ENCODE data around the gene DMXL1.

The DMXL1 gene

DNA sequence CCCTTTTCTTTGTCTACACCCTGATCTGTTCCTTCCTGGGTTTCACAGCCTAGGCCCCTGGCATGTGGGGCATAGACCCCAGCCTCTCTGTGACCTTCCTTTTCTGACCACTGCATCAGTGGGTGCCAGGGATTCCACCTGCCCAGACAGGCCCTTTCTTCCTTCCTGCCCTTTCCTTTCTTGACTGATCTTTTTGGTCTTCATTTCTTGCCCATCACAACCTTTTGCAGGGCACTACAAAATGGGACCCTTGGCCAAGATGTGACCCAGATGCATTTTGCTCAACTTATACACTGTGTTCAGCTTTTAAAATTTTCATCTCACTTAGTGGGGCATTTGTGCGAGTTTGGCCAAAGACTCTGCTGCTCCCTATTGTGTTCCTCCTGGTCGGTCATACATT lies 211.7 kb downstream of the DMXL1 start:
- Histone ChIP-seq H3K4me1 (ENCODE audit: control insufficient read depth in 5 of 5, insufficient read depth in 5 of 5, low read length in 5 of 5) (peaks cover 7 to 43% (median 28%) of the 10 kb centered on the region in 5 donors), H3K27ac (ENCODE audit: low read depth, low read length) (no peak overlapping the region)

DNA sequence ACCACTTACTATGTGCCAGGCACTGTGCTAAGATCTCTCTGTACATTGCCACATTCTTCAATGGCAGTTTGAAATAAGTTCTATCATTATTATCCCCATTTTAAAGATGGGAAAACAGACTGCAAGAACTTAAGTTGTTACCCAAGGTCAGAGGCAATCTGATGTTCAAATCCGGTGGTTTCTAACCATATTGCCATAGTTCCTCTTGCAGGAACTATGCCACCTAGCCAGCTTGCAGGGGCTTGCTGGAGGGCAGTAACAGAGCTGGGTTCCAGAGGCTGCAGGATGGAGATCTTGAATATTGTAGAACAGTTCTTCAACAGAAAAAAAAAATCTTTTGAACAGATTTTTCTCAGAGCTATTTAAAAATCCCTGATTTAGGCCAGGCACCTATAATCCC lies 213.1 kb downstream of the DMXL1 start:
- no peaks in the 10 kb centered on the region for H3K9me3 ChIP-seq (ENCODE audit: control insufficient read depth in 5 of 5, low read length in 5 of 5)
- peaks cover 7 to 47% (median 36%) of the 10 kb centered on the region in 5 donors for H3K4me1 ChIP-seq (ENCODE audit: control insufficient read depth in 5 of 5, insufficient read depth in 5 of 5, low read length in 5 of 5)
- no peak overlapping the region for H3K27ac ChIP-seq (ENCODE audit: low read depth, low read length)

More for the DNA sequence above, 211.7 kb downstream of the DMXL1 start:
- Histone ChIP-seq H3K9ac (ENCODE audit: low read length in 5 of 5) (no peak overlapping the region), H3K9me3 (ENCODE audit: control insufficient read depth in 5 of 5, low read length in 5 of 5) (no peaks in the 10 kb centered on the region), H3K36me3 (ENCODE audit: control insufficient read depth in 5 of 5, insufficient read depth in 5 of 5, low read length in 5 of 5) (peaks cover 0 to 2% (median 0%) of the 10 kb centered on the region in 5 donors), H3K27me3 (ENCODE audit: control insufficient read depth in 5 of 5, insufficient read depth in 4 of 5, low read length in 5 of 5) (no peaks in the 10 kb centered on the region), H3K4me3 (ENCODE audit: low read depth in 1 of 5, low read length in 5 of 5) (no peak overlapping the region)

DNA sequence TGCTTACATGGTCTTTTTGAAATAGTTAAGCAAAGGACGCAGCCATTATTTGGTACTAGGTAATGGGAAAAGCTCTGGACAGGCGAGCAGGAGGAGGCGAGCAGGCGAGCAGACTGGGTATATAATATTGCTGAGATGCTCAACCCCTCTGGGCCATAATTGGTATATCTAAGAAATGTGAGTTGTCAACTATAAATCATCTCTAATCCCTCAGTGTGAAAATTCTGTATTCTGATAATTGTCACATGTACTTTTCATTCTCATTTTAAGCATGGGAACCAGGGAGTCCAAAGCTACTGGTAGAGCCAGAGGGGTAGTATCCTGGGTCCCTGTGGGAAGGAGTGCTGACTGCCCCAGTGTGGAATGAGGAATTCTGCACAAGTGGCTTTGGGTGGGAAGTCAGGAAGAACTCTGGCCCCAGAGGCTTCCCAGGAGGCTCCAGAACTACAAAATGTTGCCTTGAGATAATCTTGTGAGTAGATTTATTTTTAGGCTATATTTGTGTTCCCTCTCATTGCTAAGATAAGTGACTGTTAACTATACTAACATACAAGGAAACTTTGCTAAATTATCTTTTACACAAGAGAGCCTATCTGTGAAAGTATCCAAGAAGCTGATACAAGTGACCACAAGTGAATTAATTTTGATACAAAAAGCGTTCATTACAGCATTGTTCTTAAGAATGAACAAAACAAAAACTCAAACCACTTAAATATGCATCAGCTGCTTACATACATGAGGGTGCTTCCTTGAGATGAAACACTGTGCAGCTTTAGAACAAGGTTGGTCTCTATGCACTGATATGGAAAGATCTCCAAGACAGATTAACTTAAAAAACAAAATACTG lies 214.4 kb downstream of the DMXL1 start:
- Histone ChIP-seq H3K27ac (ENCODE audit: low read depth, low read length) (peak overlapping the region; percentile 30), H3K27me3 (ENCODE audit: control insufficient read depth in 5 of 5, insufficient read depth in 4 of 5, low read length in 5 of 5) (no peaks in the 10 kb centered on the region), H3K9ac (ENCODE audit: low read length in 5 of 5) (peak overlapping the region in 1 of 5 donors; percentile 53), H3K4me3 (ENCODE audit: low read depth in 1 of 5, low read length in 5 of 5) (no peak overlapping the region), H3K9me3 (ENCODE audit: control insufficient read depth in 5 of 5, low read length in 5 of 5) (no peaks in the 10 kb centered on the region), H3K4me1 (ENCODE audit: control insufficient read depth in 5 of 5, insufficient read depth in 5 of 5, low read length in 5 of 5) (peaks cover 7 to 59% (median 45%) of the 10 kb centered on the region in 5 donors), H3K36me3 (ENCODE audit: control insufficient read depth in 5 of 5, insufficient read depth in 5 of 5, low read length in 5 of 5) (peaks cover 0 to 2% (median 0%) of the 10 kb centered on the region in 5 donors)

More for the DNA sequence above, 213.1 kb downstream of the DMXL1 start:
- no peak overlapping the region for H3K4me3 ChIP-seq (ENCODE audit: low read depth in 1 of 5, low read length in 5 of 5)
- peaks cover 0 to 2% (median 0%) of the 10 kb centered on the region in 5 donors for H3K36me3 ChIP-seq (ENCODE audit: control insufficient read depth in 5 of 5, insufficient read depth in 5 of 5, low read length in 5 of 5)
- H3K27me3 ChIP-seq (ENCODE audit: control insufficient read depth in 5 of 5, insufficient read depth in 4 of 5, low read length in 5 of 5): no peaks in the 10 kb centered on the region
- no peak overlapping the region for H3K9ac ChIP-seq (ENCODE audit: low read length in 5 of 5)

DNA sequence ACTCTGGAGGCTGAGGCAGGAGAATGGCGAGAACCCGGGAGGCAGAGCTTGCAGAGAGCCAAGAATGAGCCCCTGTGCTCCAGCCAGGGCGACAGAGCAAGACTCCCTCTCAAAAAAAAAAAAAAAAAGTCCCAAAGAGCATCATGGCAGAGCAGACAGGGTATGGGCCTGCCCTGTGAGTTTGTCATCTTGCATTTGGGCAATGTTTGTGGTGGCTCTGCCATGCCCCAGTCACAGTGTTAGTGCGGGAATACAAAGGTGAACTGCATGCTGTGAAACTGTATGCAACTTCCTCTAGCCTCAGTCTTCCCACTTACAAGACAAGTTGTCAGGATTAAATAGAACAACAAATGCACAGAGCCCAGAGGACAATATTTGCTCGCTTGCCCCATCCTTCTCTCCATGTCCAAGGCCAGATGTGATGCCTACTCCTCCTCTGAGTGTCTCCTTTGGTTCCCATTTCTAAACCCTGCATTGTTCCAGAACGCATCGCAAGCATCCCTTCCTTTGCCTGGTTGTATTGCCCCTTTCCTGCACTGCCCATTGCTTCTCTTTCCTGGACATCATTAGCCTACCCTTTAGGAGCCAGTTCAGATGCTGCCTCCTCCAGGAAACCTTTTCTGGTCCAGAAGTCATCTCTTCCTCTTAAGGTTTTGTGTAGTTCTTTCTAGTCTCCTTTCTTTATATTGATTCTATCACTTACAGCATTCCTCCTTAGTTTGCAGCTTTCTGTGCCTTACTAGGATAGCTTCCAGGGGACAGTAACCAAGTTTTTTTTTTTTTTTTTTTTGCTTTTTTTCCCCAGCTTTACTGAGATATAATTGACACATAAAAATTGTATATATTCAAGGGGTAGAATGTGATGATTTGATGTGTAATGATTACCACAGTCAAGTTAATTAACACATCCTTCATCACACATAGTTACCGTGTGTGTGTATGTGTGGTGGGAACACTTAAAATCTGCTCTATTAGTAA lies 215.9 kb downstream of the DMXL1 start:
- Histone ChIP-seq H3K27ac (ENCODE audit: low read depth, low read length) (peak overlapping the region; percentile 13), H3K4me1 (ENCODE audit: control insufficient read depth in 5 of 5, insufficient read depth in 5 of 5, low read length in 5 of 5) (peaks cover 7 to 63% (median 49%) of the 10 kb centered on the region in 5 donors), H3K4me3 (ENCODE audit: low read depth in 1 of 5, low read length in 5 of 5) (no peak overlapping the region), H3K9me3 (ENCODE audit: control insufficient read depth in 5 of 5, low read length in 5 of 5) (no peaks in the 10 kb centered on the region), H3K27me3 (ENCODE audit: control insufficient read depth in 5 of 5, insufficient read depth in 4 of 5, low read length in 5 of 5) (no peaks in the 10 kb centered on the region), H3K36me3 (ENCODE audit: control insufficient read depth in 5 of 5, insufficient read depth in 5 of 5, low read length in 5 of 5) (peaks cover 0 to 2% (median 0%) of the 10 kb centered on the region in 5 donors), H3K9ac (ENCODE audit: low read length in 5 of 5) (no peak overlapping the region)

DNA sequence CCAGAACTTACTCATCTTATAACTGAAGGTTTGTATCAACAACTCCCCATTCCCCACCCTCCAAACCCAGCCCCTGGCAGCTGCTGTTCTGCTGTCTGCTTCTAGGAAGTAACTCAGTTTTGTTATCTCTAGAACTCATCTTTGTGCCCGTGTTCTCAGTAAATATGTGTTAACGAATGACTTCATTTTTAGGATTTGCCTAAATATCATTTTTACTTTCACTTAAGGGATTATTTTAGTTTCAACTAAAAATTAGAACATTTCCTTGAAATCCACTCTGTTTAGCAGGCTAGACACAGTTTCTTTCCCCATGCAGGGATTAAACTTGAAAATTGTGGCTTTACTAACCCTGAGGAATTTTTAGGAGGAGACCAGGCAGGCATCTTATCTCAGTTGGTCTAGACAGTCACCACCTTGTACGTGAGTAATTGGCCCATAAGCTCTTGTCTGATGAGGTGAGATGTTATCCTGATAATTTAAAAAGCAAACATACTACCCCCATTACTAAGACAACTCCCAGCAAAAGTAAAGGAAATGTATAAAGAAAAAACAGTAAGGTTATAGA lies 216.7 kb downstream of the DMXL1 start:
- Histone ChIP-seq H3K9ac (ENCODE audit: low read length in 5 of 5) (no peak overlapping the region), H3K27me3 (ENCODE audit: control insufficient read depth in 5 of 5, insufficient read depth in 4 of 5, low read length in 5 of 5) (no peaks in the 10 kb centered on the region), H3K27ac (ENCODE audit: low read depth, low read length) (peak overlapping the region; percentile 13), H3K4me1 (ENCODE audit: control insufficient read depth in 5 of 5, insufficient read depth in 5 of 5, low read length in 5 of 5) (peaks cover 7 to 63% (median 46%) of the 10 kb centered on the region in 5 donors), H3K36me3 (ENCODE audit: control insufficient read depth in 5 of 5, insufficient read depth in 5 of 5, low read length in 5 of 5) (peaks cover 0 to 2% (median 0%) of the 10 kb centered on the region in 5 donors), H3K4me3 (ENCODE audit: low read depth in 1 of 5, low read length in 5 of 5) (no peak overlapping the region), H3K9me3 (ENCODE audit: control insufficient read depth in 5 of 5, low read length in 5 of 5) (no peaks in the 10 kb centered on the region)

DNA sequence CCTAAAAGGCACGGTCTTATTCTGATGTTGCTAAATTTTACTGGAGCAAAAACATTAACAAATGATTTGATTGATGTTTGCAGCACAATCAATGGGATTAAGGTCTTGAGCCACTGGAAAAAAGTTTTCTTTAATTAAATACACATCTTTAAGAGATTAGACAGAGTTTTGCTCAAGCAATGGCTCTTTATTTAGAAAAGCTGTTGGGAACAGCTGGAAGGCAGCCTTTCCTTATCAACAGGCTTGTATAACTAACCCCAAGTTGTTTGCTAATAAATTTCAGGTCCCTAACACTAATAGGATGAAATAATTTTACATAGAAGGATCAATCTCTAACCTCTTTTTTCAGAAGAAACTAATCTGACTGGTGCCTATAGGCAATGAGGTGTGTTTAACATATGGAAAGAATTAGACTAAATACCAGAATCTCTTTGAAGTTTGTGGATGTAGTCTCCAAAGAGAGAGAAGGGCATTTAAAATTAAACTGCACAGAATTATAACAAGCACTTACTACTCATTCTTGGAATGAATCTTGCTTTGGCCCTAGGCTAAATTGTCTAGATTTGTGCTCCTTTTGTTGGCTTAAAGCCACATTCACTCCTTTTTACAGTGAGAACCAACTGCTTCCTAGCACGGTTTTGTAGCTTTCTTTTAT lies 217.6 kb downstream of the DMXL1 start:
- Histone ChIP-seq H3K9me3 (ENCODE audit: control insufficient read depth in 5 of 5, low read length in 5 of 5) (no peaks in the 10 kb centered on the region), H3K4me1 (ENCODE audit: control insufficient read depth in 5 of 5, insufficient read depth in 5 of 5, low read length in 5 of 5) (peaks cover 7 to 63% (median 44%) of the 10 kb centered on the region in 5 donors), H3K4me3 (ENCODE audit: low read depth in 1 of 5, low read length in 5 of 5) (no peak overlapping the region), H3K27ac (ENCODE audit: low read depth, low read length) (peak overlapping the region; percentile 65), H3K27me3 (ENCODE audit: control insufficient read depth in 5 of 5, insufficient read depth in 4 of 5, low read length in 5 of 5) (no peaks in the 10 kb centered on the region), H3K36me3 (ENCODE audit: control insufficient read depth in 5 of 5, insufficient read depth in 5 of 5, low read length in 5 of 5) (no peaks in the 10 kb centered on the region), H3K9ac (ENCODE audit: low read length in 5 of 5) (peak overlapping the region in 1 of 5 donors; percentile 21)

- Histone ChIP-seq H3K4me1 (ENCODE audit: control insufficient read depth in 5 of 5, insufficient read depth in 5 of 5, low read length in 5 of 5) (peaks cover 7 to 56% (median 39%) of the 10 kb centered on the region in 5 donors), H3K27ac (ENCODE audit: low read depth, low read length) (peak overlapping the region; percentile 65)
These were observed 218.7 kb downstream of the DMXL1 start for GRCh38 chr5:119289438-119290044.

DNA sequence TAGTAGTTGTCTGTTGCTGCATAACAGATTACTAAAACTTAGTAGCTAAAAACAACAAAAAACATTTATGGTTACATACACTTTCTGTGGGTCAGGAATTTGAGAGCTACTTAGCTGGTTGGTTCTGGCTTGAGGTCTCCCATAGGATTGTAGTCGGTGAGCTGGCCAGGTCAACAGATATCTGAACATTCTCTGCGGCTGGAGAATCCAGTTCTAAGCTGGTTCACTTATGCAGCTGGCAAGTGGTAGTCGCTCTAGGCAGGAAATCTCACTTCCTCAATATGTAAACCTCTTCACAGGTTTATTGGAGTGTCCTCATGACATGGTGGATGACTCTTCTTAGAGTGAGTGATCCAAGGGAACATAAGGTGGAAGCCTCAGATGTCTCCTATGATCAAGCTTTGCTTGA lies 219.3 kb downstream of the DMXL1 start:
- H3K4me3 ChIP-seq (ENCODE audit: low read depth in 1 of 5, low read length in 5 of 5): no peak overlapping the region
- peaks cover 5 to 50% (median 36%) of the 10 kb centered on the region in 5 donors for H3K4me1 ChIP-seq (ENCODE audit: control insufficient read depth in 5 of 5, insufficient read depth in 5 of 5, low read length in 5 of 5)

More at GRCh38 chr5:119289438-119290044, 218.7 kb downstream of the DMXL1 start:
- H3K9me3 ChIP-seq (ENCODE audit: control insufficient read depth in 5 of 5, low read length in 5 of 5): no peaks in the 10 kb centered on the region
- no peaks in the 10 kb centered on the region for H3K27me3 ChIP-seq (ENCODE audit: control insufficient read depth in 5 of 5, insufficient read depth in 4 of 5, low read length in 5 of 5)
- peak overlapping the region in 2 of 5 donors; percentile 1 to 2 for H3K9ac ChIP-seq (ENCODE audit: low read length in 5 of 5)
- peak overlapping the region in 1 of 5 donors; percentile 5 for H3K4me3 ChIP-seq (ENCODE audit: low read depth in 1 of 5, low read length in 5 of 5)
- H3K36me3 ChIP-seq (ENCODE audit: control insufficient read depth in 5 of 5, insufficient read depth in 5 of 5, low read length in 5 of 5): no peaks in the 10 kb centered on the region

GRCh38 chr5:119290607-119291006 lies 219.7 kb downstream of the DMXL1 start:
- Histone ChIP-seq H3K27ac (ENCODE audit: low read depth, low read length) (no peak overlapping the region), H3K9ac (ENCODE audit: low read length in 5 of 5) (no peak overlapping the region), H3K4me3 (ENCODE audit: low read depth in 1 of 5, low read length in 5 of 5) (no peak overlapping the region), H3K27me3 (ENCODE audit: control insufficient read depth in 5 of 5, insufficient read depth in 4 of 5, low read length in 5 of 5) (no peaks in the 10 kb centered on the region), H3K9me3 (ENCODE audit: control insufficient read depth in 5 of 5, low read length in 5 of 5) (no peaks in the 10 kb centered on the region), H3K4me1 (ENCODE audit: control insufficient read depth in 5 of 5, insufficient read depth in 5 of 5, low read length in 5 of 5) (peaks cover 3 to 45% (median 32%) of the 10 kb centered on the region in 5 donors), H3K36me3 (ENCODE audit: control insufficient read depth in 5 of 5, insufficient read depth in 5 of 5, low read length in 5 of 5) (no peaks in the 10 kb centered on the region)

More for the DNA sequence above, 219.3 kb downstream of the DMXL1 start:
- Histone ChIP-seq H3K27me3 (ENCODE audit: control insufficient read depth in 5 of 5, insufficient read depth in 4 of 5, low read length in 5 of 5) (no peaks in the 10 kb centered on the region), H3K27ac (ENCODE audit: low read depth, low read length) (peak overlapping the region; percentile 65), H3K36me3 (ENCODE audit: control insufficient read depth in 5 of 5, insufficient read depth in 5 of 5, low read length in 5 of 5) (no peaks in the 10 kb centered on the region), H3K9me3 (ENCODE audit: control insufficient read depth in 5 of 5, low read length in 5 of 5) (no peaks in the 10 kb centered on the region), H3K9ac (ENCODE audit: low read length in 5 of 5) (no peak overlapping the region)
